GM12878 (cell line): ENCODE data around the gene NOS2.

Experiments
- EGR1 ChIP-seq, 2 experiments: IDR thresholded peaks; 1 replicate in 1 of 2; 2 replicates in 1 of 2; pipeline ENCODE4 v1.6.1; 2011 to 2012; ENCODE audit warnings: low read depth in 2 of 2, low read length in 2 of 2, borderline replicate concordance in 1 of 2, mild to moderate bottlenecking in 1 of 2, moderate library complexity in 1 of 2
- EZH2 ChIP-seq: IDR thresholded peaks from 2 replicates; pipeline ENCODE4 v1.6.1; 2012; ENCODE audit warnings: low read depth, mild to moderate bottlenecking, control low read depth, inconsistent platforms, low read length, borderline replicate concordance; ENCODE audit not compliant: control insufficient read depth
- FOXK2 ChIP-seq: fragments of 450-650 bp; IDR thresholded peaks from 2 replicates; pipeline ENCODE4 v1.6.1; 2017; ENCODE audit warnings: mild to moderate bottlenecking, moderate library complexity
- HDAC2 ChIP-seq: fragments of 200-600 bp; sonication (generic); IDR thresholded peaks from 2 replicates; pipeline ENCODE4 v1.6.1; 2017
- IRF3 ChIP-seq: fragments of 450-650 bp; IDR thresholded peaks from 2 replicates; pipeline ENCODE4 v1.6.1; 2014; ENCODE audit warnings: mild to moderate bottlenecking
- JUND ChIP-seq: IDR thresholded peaks from 2 replicates; pipeline ENCODE4 v1.6.1; 2012; ENCODE audit warnings: low read depth, mild to moderate bottlenecking, low read length, improper control_type of control experiment, moderate library complexity
- MAX ChIP-seq: IDR thresholded peaks from 2 replicates; pipeline ENCODE4 v1.6.1; 2012; ENCODE audit warnings: low read depth, low read length, improper control_type of control experiment
- POLR2A ChIP-seq: IDR thresholded peaks from 2 replicates; pipeline ENCODE4 v1.6.1; 2011; ENCODE audit warnings: low read depth, mild to moderate bottlenecking, low read length
- POLR2AphosphoS5 ChIP-seq: IDR thresholded peaks from 2 replicates; pipeline ENCODE4 v1.6.1; 2011; ENCODE audit warnings: mild to moderate bottlenecking, low read length, inconsistent platforms
- RAD21 ChIP-seq: IDR thresholded peaks from 2 replicates; pipeline ENCODE4 v1.6.1; 2011; ENCODE audit warnings: mild to moderate bottlenecking, low read depth, low read length, moderate library complexity; ENCODE audit not compliant: insufficient read depth
- SMARCA5 ChIP-seq: fragments of 450-650 bp; IDR thresholded peaks from 2 replicates; pipeline ENCODE4 v1.6.1; 2017; ENCODE audit warnings: mild to moderate bottlenecking
- ZNF24 ChIP-seq: fragments of 450-650 bp; IDR thresholded peaks from 2 replicates; pipeline ENCODE4 v1.6.1; 2017; ENCODE audit warnings: antibody characterized with exemption, mild to moderate bottlenecking
- TF ChIP-seq, protein P1 (sequence below): fragments of 450-650 bp; IDR thresholded peaks from 2 replicates; pipeline ENCODE4 v1.6.1; 2017; ENCODE audit warnings: mild to moderate bottlenecking
- TF ChIP-seq, protein P2 (sequence below), 3 experiments: IDR thresholded peaks in 2 of 3; conservative IDR thresholded peaks in 1 of 3; 2 replicates each; pipeline ENCODE4 v1.5.1; 2011; ENCODE audit warnings: low read depth in 3 of 3, low read length in 3 of 3, mild to moderate bottlenecking in 3 of 3, control low read depth in 2 of 3, moderate library complexity in 2 of 3, inconsistent platforms in 1 of 3, mixed read lengths in 1 of 3; ENCODE audit not compliant: control insufficient read depth in 2 of 3, insufficient read depth in 1 of 3; ENCODE audit errors: extremely low read depth in 1 of 3

- TF ChIP-seq JUND (no peak), POLR2AphosphoS5 (no peak), IRF3 (no peak), HDAC2 (no peak), EZH2 (no peak), POLR2A (no peak), EGR1 (IDR thresholded peaks at IDR 0.05; ENCODE audit: borderline replicate concordance in 1 of 2, low read depth in 2 of 2, low read length in 2 of 2) (no peak), ZNF24 (no peak), RAD21 (no peak), MAX (no peak), FOXK2 (no peak), SMARCA5 (no peak)
- TF ChIP-seq, protein P1, sequence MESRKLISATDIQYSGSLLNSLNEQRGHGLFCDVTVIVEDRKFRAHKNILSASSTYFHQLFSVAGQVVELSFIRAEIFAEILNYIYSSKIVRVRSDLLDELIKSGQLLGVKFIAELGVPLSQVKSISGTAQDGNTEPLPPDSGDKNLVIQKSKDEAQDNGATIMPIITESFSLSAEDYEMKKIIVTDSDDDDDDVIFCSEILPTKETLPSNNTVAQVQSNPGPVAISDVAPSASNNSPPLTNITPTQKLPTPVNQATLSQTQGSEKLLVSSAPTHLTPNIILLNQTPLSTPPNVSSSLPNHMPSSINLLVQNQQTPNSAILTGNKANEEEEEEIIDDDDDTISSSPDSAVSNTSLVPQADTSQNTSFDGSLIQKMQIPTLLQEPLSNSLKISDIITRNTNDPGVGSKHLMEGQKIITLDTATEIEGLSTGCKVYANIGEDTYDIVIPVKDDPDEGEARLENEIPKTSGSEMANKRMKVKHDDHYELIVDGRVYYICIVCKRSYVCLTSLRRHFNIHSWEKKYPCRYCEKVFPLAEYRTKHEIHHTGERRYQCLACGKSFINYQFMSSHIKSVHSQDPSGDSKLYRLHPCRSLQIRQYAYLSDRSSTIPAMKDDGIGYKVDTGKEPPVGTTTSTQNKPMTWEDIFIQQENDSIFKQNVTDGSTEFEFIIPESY: no peak
- TF ChIP-seq, protein P2, sequence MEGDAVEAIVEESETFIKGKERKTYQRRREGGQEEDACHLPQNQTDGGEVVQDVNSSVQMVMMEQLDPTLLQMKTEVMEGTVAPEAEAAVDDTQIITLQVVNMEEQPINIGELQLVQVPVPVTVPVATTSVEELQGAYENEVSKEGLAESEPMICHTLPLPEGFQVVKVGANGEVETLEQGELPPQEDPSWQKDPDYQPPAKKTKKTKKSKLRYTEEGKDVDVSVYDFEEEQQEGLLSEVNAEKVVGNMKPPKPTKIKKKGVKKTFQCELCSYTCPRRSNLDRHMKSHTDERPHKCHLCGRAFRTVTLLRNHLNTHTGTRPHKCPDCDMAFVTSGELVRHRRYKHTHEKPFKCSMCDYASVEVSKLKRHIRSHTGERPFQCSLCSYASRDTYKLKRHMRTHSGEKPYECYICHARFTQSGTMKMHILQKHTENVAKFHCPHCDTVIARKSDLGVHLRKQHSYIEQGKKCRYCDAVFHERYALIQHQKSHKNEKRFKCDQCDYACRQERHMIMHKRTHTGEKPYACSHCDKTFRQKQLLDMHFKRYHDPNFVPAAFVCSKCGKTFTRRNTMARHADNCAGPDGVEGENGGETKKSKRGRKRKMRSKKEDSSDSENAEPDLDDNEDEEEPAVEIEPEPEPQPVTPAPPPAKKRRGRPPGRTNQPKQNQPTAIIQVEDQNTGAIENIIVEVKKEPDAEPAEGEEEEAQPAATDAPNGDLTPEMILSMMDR (IDR thresholded peaks at IDR 0.05 in 2 of 3, conservative IDR thresholded peaks at IDR 0.05 in 1 of 3; ENCODE audit: control insufficient read depth in 2 of 3, extremely low read depth in 1 of 3, insufficient read depth in 1 of 3, low read depth in 3 of 3, low read length in 3 of 3): no peak
Observed at GRCh38 chr17:27816946-27817345, 16.6 kb upstream of the NOS2 start.
